GM12892 (cell line): ENCODE measurements around the gene EML6.

Source experiments
- POLR2A ChIP-seq: IDR thresholded peaks from 2 replicates; pipeline ENCODE4 v1.6.1; 2011; ENCODE audit warnings: low read depth, low read length, control low read depth
- POLR2AphosphoS5 ChIP-seq: IDR thresholded peaks from 2 replicates; pipeline ENCODE4 v1.6.1; 2011; ENCODE audit warnings: low read depth, low read length, control low read depth

GRCh38 chr2:54697934-54698333 lies 25.5 kb upstream of the EML6 start:
- no peak for TF ChIP-seq POLR2AphosphoS5
- TF ChIP-seq POLR2A, result no peak
